Fibroblast of pulmonary artery (primary cell): ENCODE measurements around the gene FOXP1.

Experiments
- DNase-seq: peaks from one replicate; pipeline ENCODE4 v3.0.0-alpha.2; 2010; ENCODE audit warnings: low read depth
- H3K4me3 ChIP-seq: replicated peaks from 2 replicates; pipeline ENCODE4 v1.5.1; 2011; ENCODE audit warnings: low read depth, mild to moderate bottlenecking, control low read depth, low read length, moderate library complexity
- TF ChIP-seq, protein P1 (sequence below): IDR thresholded peaks from 2 replicates; pipeline ENCODE4 v1.5.1; 2011; ENCODE audit warnings: mild to moderate bottlenecking, control low read depth, low read length, inconsistent platforms; ENCODE audit errors: missing control alignments

FOXP1 gene

DNA sequence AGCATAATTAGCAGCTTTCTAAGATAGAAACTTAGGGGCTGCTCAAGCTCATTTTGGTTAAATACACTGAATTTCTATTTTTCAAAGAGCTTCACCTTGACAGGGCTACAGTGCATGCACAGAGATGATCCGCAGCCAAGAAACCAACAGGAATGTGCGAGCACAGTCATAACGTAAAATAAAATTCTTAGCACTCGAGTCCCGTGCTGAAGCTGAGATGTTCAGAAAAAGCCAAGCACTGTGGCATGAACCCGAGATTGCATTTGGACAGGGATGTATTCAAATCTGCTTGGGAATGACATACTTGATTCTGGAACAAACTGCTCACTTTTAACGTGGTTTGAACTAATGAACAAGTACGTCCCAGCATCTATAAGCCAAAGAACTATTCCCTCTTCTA is 340.3 kb downstream of the FOXP1 start:
- peak; percentile 28 for DNase-seq
- TF ChIP-seq, protein P1, sequence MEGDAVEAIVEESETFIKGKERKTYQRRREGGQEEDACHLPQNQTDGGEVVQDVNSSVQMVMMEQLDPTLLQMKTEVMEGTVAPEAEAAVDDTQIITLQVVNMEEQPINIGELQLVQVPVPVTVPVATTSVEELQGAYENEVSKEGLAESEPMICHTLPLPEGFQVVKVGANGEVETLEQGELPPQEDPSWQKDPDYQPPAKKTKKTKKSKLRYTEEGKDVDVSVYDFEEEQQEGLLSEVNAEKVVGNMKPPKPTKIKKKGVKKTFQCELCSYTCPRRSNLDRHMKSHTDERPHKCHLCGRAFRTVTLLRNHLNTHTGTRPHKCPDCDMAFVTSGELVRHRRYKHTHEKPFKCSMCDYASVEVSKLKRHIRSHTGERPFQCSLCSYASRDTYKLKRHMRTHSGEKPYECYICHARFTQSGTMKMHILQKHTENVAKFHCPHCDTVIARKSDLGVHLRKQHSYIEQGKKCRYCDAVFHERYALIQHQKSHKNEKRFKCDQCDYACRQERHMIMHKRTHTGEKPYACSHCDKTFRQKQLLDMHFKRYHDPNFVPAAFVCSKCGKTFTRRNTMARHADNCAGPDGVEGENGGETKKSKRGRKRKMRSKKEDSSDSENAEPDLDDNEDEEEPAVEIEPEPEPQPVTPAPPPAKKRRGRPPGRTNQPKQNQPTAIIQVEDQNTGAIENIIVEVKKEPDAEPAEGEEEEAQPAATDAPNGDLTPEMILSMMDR: no peak
- H3K4me3 ChIP-seq: no peak overlapping the region

DNA sequence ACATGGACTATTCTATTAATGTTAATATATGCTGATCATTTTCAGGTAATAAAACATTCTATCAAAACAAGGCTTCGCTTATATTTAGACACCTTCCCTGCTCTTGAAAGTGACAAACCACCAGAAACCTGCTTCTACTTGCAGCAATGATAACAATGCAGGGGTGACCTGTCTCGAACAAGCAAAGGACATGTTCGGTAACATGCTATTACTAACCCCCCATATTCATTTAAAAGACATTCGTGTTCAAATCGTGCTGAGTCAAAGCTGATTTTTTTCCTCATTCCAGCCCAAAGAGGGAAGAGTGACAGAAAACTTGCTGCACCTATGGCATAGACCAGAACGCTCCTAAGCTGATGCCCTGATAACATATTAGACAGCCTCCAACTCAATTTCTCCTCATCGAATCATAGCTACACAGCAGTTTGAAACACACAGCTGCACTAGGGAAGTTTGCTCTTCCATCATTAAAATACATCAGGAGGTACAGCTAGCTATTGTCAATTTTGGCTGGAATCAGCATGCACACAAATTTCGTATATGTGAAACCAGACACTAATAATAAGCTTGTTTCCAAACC is 341.5 kb downstream of the FOXP1 start:
- TF ChIP-seq, protein P1: no peak
- H3K4me3 ChIP-seq: no peak overlapping the region
- DNase-seq: no peak

DNA sequence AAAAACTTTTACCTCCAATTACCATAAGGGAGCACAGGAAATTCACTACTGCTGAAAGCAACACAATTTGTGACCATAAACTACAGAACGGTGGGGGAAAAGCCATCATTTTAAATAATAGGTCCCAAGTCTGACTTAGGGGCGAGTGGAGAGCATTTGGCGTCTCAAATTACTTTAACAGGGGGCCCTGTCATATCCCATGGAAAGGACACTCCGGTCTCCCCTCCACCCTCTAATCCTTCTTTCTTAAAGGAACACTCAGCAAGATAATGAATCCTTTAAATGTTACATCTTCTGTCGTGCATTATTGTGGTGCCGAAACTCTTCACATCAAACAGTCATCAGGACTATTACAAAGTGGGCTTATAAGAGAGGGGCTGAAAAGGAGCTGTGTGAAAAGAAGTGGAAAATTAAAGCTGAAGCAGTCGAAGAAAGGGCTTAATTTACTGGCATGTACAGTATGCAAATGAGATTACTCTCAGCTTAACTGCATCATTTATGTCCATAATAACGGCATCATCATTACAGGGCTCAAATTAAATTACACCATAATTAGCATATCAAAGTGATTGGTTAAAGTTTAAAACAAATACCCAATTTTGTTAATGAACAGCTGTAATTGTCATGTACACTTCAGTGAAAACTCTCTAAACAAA is 342.2 kb downstream of the FOXP1 start:
- no peak for DNase-seq
- TF ChIP-seq, protein P1: no peak
- no peak overlapping the region for H3K4me3 ChIP-seq

DNA sequence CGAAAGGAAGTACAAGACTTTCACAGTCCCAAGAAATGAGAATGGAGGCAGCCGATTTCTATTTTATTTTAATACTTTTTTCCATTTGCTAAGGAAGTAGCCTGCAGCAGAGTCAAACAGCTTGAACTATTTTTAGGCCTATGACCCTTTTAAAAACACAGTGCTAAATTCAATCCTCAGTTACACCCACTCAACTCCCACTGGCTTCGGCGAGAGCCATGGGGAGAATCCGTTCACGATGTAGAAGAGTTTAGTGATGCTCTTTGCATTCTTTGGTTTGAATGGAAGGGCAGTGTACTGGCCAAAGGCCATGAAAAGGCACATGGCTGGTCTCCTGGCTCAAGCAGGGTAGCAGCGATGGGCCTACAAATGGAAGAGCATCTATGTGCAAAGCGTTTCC is 343.5 kb downstream of the FOXP1 start:
- TF ChIP-seq, protein P1: no peak
- DNase-seq: no peak
- no peak overlapping the region for H3K4me3 ChIP-seq

DNA sequence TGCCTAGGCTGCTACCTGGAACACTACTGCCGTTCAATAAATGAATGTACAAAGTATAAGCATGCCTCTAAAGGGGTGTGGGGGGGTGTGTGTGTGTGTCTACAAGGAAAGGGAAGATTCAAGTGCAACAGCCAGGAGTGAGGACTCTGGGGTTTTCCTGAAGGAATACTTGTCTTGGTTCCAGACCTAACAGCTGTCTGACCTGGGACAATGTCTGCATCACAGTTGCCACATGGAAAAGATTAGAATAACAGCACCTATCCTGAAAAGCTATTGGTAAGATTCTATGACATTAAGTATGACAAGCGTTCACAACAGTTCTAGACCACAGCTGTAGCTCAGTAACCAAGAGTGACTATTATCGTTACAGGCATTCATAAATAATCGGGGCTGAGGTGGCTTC is 345.2 kb downstream of the FOXP1 start:
- TF ChIP-seq, protein P1: no peak
- no peak overlapping the region for H3K4me3 ChIP-seq
- no peak for DNase-seq

DNA sequence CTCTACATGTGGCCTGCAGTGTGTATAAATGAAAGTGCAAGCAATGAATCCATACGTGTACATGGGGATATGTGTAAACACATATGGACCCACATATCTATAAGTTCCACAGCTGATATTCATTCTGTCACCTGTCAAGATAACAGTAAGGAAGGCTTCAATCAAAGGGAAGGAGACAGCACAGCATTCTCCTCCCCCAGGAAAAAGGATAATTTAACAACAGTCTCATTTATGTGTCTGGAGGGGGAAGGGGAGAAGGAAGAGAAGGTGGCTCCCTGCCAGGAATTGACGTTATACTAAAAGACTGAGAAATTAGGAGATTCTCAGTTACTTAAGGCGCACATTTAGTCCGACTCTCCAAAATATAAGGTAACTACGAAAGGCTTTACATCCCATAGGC is 345.9 kb downstream of the FOXP1 start:
- no peak for DNase-seq
- TF ChIP-seq, protein P1: no peak

DNA sequence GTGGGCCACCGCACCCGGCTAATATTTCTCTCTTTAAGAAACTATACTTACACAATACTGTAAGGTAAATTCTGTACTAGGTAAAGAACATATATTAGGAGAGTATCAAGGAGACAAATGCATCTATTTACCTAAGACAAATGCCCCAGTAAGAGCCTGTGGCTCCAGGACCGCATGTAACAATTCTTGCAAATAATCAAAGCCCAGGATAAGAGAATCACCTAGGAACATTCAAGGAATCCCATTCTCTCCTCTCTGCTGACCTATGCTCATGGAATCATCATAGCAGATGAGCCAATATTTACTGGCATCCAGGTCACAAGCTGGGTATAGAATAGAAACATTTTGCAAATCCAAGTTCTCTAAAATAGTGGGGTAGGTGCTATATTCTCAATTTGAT is 347.7 kb downstream of the FOXP1 start:
- no peak overlapping the region for H3K4me3 ChIP-seq
- no peak for DNase-seq
- TF ChIP-seq, protein P1: no peak

More for the DNA sequence above, 345.9 kb downstream of the FOXP1 start:
- H3K4me3 ChIP-seq: no peak overlapping the region
